GM12892 (cell line): ENCODE measurements around the gene BRAT1.
A peak's percentile ranks its signal among the peaks of the same experiment; 100 is the strongest.

ENCODE experiments used
- DNase-seq: peaks from one replicate; pipeline ENCODE4 v3.0.0; 2011; ENCODE audit not compliant: insufficient read length
- FAIRE-seq: peaks from 2 replicates; lab custom pipeline; 2011; peaks lifted over from hg19 to GRCh38; lab: Jason Lieb, UNC
- POLR2A ChIP-seq: IDR thresholded peaks from 2 replicates; pipeline ENCODE4 v1.6.1; 2011; ENCODE audit warnings: low read depth, low read length, control low read depth
- POLR2AphosphoS5 ChIP-seq: IDR thresholded peaks from 2 replicates; pipeline ENCODE4 v1.6.1; 2011; ENCODE audit warnings: low read depth, low read length, control low read depth
- TAF1 ChIP-seq: IDR thresholded peaks from 2 replicates; pipeline ENCODE4 v1.6.1; 2011; ENCODE audit warnings: low read depth, mild to moderate bottlenecking, control low read depth, low read length, borderline replicate concordance

The BRAT1 gene

DNA sequence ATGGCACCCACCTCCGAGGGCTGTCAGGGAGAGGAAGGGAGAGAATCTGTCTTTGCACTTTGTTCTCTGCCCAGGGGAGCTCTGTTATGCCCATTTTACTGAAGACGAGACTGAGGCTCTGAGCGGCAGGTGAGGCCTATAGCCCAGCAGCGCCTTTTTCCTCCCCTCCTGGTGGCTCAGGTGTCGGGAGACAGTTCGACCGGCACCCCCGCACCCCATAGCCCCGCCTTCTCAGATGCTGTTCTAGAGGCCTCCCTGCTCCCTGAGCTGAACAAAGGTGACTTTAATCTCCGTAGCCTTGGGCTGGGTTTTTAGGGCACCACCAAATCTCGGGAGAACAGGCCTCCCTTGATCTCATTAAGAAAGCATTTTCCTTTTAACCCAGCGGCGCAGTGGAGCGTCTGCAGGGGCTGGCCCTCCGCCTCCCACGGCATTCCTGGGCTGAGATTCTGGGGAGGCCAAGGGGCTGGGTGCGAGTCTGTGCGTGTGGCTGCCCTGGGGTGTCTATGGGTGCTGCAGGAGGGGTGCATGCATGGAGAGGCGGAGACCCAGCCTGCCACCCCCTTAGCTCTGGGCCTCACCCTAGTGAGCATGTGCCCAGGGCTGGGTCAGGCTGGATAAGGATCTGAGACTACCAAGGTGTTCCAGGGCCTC is 32.4 kb downstream of the BRAT1 start:
- DNase-seq, result no peak
- no peak for FAIRE-seq
- no peak for TF ChIP-seq TAF1
- no peak for TF ChIP-seq POLR2AphosphoS5
- TF ChIP-seq POLR2A, result no peak

DNA sequence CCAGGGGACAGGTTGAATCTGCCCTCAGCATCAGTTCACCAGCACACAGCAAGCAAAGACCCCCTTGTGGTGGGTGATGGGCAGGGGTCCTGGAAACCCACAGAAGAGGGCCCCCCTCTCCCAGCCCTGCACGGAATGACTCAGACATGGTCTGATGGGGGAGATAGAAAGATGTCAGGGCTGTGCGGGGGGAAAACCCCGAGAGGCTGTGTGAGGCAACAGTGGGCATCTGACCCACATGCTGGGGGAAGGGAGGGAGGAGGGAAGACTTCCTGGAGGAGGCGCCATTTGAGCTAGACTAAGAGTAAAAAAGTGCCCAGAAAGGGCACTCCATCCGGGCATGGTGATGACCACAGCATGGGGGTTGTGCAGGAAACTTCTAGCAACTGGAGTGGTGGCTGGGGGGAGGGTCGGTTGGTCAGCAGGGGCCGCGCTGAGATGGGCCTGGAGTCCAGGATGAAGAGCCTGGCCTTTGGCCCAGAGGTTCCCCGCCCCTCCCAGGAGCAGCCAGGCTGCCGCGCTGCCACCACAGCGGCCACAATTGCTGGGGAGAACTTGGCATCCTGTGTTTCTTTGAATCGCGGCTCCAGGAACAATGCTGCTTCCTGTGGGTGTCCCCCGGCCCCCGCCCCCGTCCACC is 33.3 kb downstream of the BRAT1 start:
- peak; percentile 73 for FAIRE-seq
- TF ChIP-seq TAF1, result no peak
- DNase-seq, result no peak

DNA sequence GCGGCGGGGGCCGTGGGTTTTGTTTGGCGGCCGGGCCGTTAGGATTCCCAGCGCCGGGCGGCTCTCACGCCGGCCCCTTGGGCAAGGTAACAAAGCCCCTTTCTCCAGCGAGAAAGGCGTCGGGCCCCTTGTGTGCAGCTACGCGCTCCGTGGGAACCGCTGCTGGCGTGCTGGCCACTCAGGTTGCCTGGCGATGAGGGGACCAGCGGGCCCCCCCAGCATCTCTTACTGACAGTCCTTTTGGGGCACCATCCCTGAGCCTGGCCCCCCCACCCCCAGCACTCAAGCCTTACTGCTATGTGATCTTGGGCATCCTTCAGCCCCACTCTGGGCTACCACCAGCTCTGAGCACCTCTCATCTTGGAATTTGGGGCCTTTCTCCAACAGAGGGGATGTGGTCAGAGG is 34.0 kb downstream of the BRAT1 start:
- no peak for FAIRE-seq
- TF ChIP-seq TAF1 (no peak), POLR2AphosphoS5 (no peak), POLR2A (no peak)
- DNase-seq, result no peak

DNA sequence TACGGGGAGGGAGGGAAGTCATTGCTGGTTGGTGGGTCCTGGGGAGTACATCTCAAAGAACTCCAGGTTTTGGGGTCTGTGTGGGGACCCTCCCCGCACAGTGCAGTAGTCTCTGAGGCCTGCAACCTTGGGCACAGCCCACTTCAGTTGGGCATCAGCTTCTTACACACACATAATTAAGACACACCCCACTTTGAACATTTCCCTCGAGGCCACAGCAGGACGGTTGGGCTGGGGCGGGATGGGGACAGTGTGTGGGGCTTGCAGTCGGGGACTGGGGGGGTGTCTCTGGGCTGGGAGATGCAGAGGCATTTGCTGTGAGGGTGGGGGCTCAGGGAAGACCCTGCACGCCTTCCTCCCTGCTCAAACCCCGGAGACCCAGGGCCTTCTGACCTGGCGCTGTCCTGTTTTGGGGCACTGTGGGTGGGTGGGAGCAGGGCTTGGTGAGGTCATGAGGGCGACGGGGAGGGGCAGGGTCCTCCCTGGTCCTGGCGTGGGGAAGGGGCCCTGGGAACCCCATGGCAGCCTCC is 34.5 kb downstream of the BRAT1 start:
- FAIRE-seq (no peak), DNase-seq (no peak)
- TF ChIP-seq TAF1 (no peak), POLR2A (no peak), POLR2AphosphoS5 (no peak)

DNA sequence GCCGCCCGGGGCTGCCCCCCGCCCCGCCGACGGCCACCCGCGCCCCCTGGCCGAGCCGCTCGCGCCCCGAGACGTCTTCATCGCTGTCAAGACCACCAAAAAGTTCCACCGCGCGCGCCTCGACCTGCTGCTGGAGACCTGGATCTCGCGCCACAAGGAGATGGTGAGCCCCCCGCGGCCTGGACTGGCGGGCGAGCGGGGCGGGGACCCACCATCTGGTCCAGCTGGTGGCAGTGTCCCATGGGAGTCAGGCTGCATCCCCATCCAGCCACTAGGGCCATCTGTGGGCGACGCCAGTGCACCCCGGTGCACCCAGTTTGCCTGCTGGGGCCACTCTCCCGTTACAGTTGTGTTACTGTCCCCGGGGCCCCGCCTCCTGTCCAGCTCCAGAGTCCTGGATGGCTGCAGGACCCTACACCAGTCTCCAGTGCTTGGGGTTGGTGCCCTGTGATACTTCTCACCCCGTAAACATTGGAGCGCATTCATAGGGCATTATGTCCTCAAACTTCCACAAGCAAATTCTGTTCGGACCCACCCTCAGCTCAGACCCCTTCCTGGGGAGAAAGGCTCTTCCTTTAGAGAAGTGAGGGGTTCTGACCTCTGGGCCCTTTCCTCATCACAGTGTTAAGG is 35.1 kb downstream of the BRAT1 start:
- no peak for DNase-seq
- TF ChIP-seq TAF1, result no peak
- TF ChIP-seq POLR2A, result no peak
- FAIRE-seq, result no peak

DNA sequence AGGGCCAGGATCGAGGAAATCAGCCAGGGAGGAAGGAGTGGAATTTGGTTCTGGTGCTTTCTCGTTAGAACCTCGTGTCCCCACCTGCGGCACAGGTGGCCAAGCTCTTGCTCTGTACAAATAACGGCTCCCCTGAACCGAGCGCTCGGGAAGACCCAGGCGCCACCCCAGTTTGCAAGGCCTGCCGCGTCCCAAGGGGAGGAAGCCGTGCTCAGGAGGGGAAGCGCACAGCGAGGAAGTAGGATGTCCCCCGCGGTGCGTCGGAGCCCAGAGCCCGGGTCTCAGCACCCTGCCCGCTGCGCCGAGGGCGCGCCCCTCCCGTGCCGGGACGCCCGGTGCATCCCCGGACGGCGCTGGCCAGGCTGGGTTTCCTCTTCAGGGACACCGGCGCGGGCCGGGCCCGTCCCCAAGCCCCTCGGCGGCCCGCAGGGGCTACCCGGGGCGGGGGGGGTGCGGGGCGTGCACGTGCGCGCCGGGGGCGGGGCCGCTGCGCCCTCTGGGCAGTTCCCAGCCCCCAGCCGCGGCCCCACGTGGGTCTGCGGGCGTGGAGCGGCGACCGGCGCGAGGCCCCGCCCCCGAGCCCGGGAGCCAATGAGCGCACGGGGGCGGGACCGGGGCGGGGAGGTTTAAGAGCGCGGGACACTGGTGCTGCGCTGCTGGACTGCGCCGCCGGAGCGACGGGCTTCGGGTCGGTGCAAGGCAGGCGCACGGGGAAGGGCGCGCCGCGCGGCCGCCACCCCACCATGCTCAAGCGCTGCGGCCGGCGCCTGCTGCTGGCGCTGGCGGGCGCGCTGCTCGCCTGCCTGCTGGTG is 36.0 kb downstream of the BRAT1 start, which contains the start of gene LFNG:
Gene LFNG, plus strand, starts transcription at position 656 of the 812 bp plus-strand sequence. Its CDS starts 88 bp downstream, at position 744.
- FAIRE-seq, result peak; percentile 97
- TF ChIP-seq POLR2AphosphoS5, result no peak
- TF ChIP-seq POLR2A, result peak; percentile 51; the same call in 1 of the 2 replicates
- DNase-seq, result peak; percentile 100

DNA sequence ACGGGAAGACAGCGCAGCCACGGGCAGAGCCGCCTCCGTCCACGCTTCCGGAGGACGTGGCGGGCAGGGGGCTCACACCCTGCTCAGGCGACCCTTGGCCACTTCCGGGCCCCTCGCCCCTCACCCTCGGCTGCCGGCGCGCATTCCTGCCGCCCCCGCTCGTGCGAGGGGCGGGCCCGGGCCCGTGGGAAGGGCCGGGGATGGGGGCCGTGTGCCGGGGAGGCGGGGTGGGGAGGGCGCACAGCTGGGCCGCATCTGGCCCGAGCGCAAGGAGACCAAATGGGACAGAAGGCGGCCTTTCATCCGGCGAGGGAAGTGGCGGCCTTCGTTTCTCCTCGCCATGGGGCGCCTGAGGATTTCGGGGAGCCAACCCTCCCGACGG is 36.6 kb downstream of the BRAT1 start:
- TF ChIP-seq POLR2A, result no peak
- no peak for TF ChIP-seq POLR2AphosphoS5
- no peak for TF ChIP-seq TAF1
- DNase-seq (no peak), FAIRE-seq (no peak)

DNA sequence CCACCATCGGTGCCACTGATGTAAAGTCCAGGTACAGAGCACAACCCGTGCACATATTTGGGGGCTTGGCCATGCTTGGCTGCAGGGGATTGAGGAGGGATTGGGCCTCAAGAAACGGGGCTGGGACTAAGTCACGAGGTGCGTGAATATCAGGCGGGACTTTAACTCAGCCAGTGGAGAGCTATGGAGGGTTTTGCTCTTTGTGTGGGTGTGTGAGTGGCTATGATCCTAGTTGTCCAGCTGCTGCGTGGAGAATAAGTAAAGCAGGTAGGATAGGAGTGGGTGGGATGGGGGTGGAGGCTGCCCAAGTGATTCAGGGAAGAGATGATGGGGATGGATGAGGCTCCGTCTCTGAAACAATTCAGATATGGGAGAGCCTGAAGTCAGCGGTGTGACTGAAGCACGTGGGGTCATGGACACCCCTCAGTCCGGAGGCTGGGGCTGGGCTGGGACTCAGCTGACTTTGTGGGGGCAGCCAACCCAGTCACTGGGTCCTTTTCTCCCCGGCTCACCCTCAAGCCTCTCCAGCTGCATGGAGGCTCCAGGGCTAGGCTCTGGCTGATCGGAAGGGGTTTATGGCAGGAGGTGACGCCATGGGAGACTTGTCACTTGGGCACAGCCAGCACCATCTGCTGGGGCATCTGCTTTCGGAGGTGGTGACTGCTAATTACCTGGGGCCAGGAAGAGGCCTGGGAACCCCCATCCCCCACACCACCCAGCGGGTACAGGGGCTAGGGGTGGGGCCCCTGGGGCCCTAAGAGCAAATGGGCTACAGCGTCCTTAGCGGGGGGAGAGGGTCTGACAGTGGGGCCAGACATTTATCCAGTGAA is 37.4 kb downstream of the BRAT1 start:
- FAIRE-seq, result no peak
- DNase-seq, result no peak
- no peak for TF ChIP-seq TAF1
- TF ChIP-seq POLR2A, result no peak
- TF ChIP-seq POLR2AphosphoS5, result no peak

DNA sequence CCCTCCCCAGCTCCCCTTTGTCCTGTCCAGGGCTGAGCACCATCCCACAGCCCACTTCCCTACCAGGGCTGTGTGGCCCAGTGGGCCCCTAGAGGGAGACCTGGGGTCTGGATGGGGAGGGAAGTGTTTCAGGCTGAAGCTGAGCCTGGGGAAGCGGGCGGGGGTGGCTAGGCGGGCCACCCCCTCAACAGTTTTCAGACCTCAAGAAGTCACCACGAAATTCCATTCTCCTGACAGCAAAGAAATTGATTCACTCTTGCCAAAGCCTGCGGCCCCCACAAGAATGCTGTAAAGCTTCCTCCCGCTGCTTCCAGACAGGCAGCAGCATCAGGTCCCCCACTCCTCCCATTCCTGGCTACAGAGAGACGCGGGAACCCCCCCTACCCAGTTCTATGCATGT is 38.3 kb downstream of the BRAT1 start:
- DNase-seq (no peak), FAIRE-seq (no peak)
- TF ChIP-seq POLR2A (no peak), POLR2AphosphoS5 (no peak), TAF1 (no peak)

DNA sequence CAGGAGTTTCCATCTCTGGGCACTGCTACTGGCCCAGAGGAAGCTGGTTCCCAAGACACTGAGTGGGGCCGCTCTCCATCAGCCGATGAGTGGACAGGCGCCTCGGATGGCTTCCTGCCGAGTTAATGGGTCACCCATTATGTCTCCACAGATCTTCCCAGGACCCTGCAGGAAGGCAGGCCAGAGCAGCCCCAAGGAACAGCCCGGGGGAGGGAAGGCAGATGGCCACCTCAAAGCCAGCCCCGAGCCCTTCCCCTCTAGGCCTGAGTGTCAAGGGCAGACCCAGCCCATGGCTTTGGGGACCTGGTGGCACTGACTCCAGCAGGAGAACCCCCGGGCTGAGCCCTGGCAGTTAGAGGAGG is 39.1 kb downstream of the BRAT1 start:
- TF ChIP-seq POLR2A (no peak), POLR2AphosphoS5 (no peak), TAF1 (no peak)
- DNase-seq (no peak), FAIRE-seq (no peak)

DNA sequence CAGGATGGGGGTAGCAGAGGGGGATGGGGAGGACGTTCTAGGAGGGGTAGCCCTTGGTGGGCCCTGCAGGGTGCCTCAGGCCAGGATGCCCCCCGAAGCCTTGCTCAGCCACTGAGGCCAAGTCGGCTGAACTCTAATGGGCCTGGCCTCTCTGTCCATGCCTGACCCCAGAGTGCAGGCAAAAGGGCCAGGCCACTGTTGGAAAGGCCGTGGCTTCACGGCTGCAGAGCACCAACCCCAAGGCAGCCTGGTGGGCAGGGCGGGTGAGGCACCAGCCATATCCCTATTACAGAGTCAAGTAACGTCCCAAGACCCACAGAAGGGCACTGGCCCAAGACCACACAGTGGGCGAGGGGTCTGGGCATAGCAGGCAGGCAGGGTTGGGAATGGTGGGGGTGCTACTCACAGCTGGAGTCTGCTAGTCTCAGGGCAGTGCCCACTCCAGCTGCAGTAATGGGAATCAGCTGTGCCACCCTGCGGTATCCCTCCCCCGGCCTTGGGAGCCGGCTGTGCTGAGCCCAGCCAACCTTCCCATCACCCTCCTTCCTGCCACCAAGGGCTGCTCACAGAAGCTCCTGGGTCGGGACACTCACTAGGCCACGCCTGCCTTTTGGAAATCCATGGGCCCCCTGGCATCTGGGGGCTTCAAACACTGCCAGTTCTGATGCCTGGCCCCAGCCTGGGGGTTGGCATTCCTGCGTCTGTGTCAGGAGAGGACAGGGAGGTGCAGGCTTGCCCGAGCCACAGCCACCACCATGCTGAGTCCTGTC is 39.7 kb downstream of the BRAT1 start:
- no peak for DNase-seq
- TF ChIP-seq TAF1, result no peak
- TF ChIP-seq POLR2A, result no peak
- no peak for TF ChIP-seq POLR2AphosphoS5
- FAIRE-seq, result no peak
